T-helper 1 cell treated with Interleukin-12 subunit alpha and Interleukin-12 subunit beta and Interleukin-4 antibody, amounts not matched to agents 30 μg/mL and 1 μg/mL, for 36 hours (primary cell): ENCODE results near the gene RNF157.
A peak's percentile ranks its signal among the peaks of the same experiment; 100 is the strongest.

Experiments used
- H3K27ac Mint-ChIP-seq: one replicate; pipeline ENCODE4 v1.8.0; 2021; ENCODE audit warnings: mild to moderate bottlenecking, mixed read lengths
- H3K27me3 Mint-ChIP-seq: one replicate; pipeline ENCODE4 v1.8.0; 2021; ENCODE audit warnings: low read depth, mixed read lengths
- H3K36me3 Mint-ChIP-seq: one replicate; pipeline ENCODE4 v1.8.0; 2021; ENCODE audit warnings: low read depth, mixed read lengths
- H3K4me1 Mint-ChIP-seq: one replicate; pipeline ENCODE4 v1.8.0; 2021; ENCODE audit warnings: low read depth, mixed read lengths
- H3K4me3 Mint-ChIP-seq: one replicate; pipeline ENCODE4 v1.8.0; 2021; ENCODE audit warnings: mild to moderate bottlenecking, moderate library complexity, mixed read lengths
- H3K9me3 Mint-ChIP-seq: one replicate; pipeline ENCODE4 v1.8.0; 2021; ENCODE audit warnings: mixed read lengths

The RNF157 gene

DNA sequence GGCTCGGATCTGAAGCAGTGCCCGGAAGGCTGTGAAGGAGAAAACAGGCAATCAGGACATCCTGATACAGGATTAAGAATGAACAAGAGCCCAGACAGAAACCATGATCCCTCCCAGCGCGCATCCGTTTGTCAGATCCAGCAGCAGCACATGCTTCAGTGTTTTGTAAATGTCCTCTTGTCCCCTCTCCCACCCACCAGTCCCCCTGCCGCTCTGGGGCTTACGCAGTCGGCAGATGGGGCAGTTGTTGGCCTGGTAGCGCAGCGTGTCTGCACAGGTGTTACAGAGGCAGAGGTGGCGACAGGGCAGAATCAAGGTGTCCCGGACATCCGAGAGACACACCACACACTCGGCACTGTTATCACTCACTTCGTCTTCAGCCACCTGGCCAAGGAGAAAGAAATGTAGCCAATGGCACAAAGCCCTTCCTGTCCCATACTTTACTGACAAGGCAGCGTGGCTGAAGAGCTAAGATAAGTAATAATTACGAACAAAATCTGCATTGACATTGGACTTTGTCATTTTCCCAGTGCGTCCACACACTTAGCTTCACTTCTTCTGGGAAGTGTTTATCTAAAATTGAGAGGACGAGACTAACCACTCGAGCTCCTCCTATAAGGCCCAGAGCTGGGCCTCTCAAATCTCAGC lies 78.5 kb downstream of the RNF157 start:
- no peak overlapping the region for H3K27ac Mint-ChIP-seq
- H3K36me3 Mint-ChIP-seq: peaks cover 55% of the 10 kb centered on the region
- no peaks in the 10 kb centered on the region for H3K9me3 Mint-ChIP-seq
- no peaks in the 10 kb centered on the region for H3K27me3 Mint-ChIP-seq
- H3K4me3 Mint-ChIP-seq: no peak overlapping the region
- H3K4me1 Mint-ChIP-seq: peaks cover 6% of the 10 kb centered on the region

DNA sequence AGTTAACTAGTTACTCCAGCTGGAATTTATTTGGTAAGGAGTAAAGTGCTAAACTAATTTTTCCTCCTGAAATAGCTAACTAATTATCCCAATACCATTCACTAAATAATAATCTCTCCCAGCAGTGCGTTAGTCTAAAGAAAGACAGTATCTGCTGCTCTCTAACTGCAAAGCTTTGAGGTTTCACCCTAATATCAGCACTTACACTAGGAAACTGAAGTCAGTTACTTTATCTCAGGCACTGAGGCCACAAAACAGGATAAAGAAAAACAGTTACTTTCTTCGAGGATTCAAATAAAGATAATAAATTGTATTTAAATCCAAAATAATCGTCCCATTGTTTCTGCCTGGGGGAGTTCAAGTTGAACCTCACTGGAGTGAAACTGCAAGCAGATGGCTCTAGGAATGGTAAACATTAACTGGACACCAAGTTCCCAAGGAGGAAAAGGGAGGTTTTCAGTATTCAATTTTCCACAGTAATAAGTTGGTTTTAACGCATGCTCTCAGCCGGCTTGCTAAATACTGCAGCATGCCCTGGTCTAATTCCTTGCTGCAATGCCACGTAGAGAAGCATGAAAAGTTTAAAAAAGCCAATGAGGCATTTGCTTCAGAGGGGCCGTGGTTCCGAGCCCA lies 79.3 kb downstream of the RNF157 start:
- no peak overlapping the region for H3K27ac Mint-ChIP-seq
- H3K27me3 Mint-ChIP-seq: no peaks in the 10 kb centered on the region
- H3K4me1 Mint-ChIP-seq: peaks cover 3% of the 10 kb centered on the region
- H3K36me3 Mint-ChIP-seq: peaks cover 58% of the 10 kb centered on the region
- H3K9me3 Mint-ChIP-seq: no peaks in the 10 kb centered on the region
- no peak overlapping the region for H3K4me3 Mint-ChIP-seq

DNA sequence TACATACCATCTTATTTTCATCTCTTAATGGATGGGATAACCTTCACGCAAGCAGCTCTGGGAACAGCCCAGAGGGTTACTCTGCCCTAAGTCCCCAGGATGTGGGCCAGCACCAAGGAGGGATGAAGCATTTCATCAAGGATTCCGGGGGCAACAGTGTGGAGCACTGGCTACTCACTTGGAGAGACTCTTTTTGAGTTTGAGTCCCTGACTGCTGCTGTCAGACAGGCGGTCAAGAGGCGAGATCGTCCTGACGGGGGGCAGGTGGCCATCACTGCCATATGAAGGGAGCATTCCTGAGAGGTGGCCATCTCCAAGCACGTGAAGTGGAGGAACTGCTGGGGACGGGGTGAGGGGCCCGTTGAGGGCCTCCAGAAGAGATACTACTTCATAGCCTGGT lies 81.1 kb downstream of the RNF157 start:
- Mint-ChIP-seq H3K27ac (no peak overlapping the region), H3K9me3 (no peaks in the 10 kb centered on the region), H3K36me3 (peaks cover 56% of the 10 kb centered on the region), H3K27me3 (no peaks in the 10 kb centered on the region), H3K4me1 (peaks cover 3% of the 10 kb centered on the region), H3K4me3 (no peak overlapping the region)

- Mint-ChIP-seq H3K36me3 (peaks cover 56% of the 10 kb centered on the region), H3K27me3 (no peaks in the 10 kb centered on the region), H3K4me3 (no peak overlapping the region), H3K27ac (no peak overlapping the region), H3K4me1 (peaks cover 11% of the 10 kb centered on the region), H3K9me3 (no peaks in the 10 kb centered on the region)
Measured at GRCh38 chr17:76157759-76158158, 82.5 kb downstream of the RNF157 start.

DNA sequence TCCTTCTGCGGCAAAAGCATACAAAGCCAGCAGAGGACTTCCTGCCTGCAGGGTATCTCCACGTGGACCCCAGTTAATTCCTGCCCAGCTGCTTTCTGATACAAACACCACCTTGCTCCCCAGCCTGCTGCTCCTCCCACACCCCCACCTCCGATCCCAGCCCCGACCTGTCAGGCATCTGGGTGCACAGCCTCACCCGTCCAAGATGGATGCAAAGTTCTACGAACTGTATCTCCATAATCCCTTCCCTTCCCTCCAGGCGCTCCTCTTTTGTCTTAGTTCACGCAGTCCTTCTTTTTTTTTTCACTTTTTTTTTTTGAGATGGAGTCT lies 83.7 kb downstream of the RNF157 start:
- Mint-ChIP-seq H3K27ac (no peak overlapping the region), H3K27me3 (no peaks in the 10 kb centered on the region), H3K36me3 (peaks cover 63% of the 10 kb centered on the region), H3K9me3 (no peaks in the 10 kb centered on the region), H3K4me3 (no peak overlapping the region), H3K4me1 (peaks cover 21% of the 10 kb centered on the region)

DNA sequence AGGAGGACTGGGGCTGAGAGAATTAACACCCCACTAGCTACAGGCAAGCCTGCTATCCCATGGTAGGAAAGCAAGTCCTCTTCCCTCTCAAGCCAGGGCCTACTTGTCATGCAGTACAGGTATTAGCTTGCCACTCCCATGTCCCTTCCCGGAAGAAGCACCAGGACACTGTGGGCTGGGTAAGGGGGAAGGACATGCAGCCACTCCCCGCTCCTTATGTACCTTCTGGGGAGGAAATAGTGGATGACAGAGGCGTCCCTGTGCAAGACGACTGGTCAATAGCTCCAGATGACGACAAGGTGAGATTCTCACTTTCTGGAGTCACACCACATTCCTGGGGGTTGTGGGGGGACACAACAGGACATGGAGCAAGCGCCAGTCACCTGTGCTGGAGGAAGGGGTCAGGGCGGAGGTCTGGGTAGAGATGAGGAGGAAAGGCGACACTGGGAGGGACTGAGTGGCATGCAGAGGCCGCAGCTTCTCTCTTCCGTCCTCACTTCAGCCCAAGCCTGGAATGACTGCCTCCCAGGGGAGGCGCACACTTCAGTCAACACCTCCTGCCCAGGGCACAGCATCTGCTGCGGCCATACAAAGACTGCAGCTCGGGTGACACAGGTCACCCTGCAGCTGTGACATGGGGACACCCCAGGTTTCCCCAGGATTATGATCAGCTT lies 84.2 kb downstream of the RNF157 start:
- peak overlapping the region; percentile 14 for H3K27ac Mint-ChIP-seq
- H3K36me3 Mint-ChIP-seq: peaks cover 65% of the 10 kb centered on the region
- peaks cover 23% of the 10 kb centered on the region for H3K4me1 Mint-ChIP-seq
- no peak overlapping the region for H3K4me3 Mint-ChIP-seq
- H3K27me3 Mint-ChIP-seq: no peaks in the 10 kb centered on the region
- H3K9me3 Mint-ChIP-seq: no peaks in the 10 kb centered on the region

DNA sequence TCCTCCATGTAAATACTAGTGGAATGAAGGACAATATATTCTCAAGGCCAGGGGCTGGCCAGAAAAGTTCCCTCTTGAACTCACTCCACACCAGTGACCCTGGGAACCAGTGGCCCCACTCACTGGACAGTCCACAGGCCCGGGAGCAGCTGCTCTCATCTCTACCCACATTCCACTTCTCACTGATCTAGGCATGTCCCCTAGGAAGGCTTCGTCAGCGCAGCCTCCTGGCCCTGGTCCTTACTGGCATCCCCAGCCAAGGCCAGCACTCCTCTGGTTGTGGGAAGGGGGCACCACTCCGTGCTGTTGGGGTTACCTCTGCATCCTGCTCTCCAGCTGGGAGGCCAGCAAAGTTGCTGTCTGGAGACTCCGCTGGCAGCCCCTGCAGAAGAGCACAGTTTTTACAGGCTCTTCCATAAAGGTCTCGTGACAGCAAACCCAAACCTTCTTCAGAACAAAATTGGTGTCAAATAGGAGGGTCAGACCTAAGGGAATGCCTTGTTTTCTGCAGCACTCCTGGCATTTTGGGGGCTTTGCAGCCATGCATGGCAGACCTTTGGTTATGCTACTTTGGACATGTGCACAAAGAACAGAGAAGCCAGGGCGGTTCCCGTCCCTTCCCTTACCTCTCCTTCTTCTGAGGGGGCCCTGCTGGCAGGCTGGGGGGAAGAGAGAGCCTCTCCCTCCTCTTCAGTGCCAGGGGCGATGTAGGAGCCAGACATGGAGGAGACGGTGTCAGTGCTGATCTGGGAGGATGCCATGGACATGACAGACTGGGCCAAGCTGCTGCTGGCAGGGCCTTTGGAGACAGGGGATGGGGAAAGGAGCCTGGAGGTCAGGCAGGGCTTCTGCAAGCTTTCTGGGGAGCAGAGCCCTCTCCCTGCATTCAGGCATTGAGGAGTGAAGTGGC lies 85.1 kb downstream of the RNF157 start:
- Mint-ChIP-seq H3K27ac (no peak overlapping the region), H3K4me1 (peaks cover 23% of the 10 kb centered on the region), H3K9me3 (no peaks in the 10 kb centered on the region), H3K4me3 (no peak overlapping the region), H3K36me3 (peaks cover 65% of the 10 kb centered on the region), H3K27me3 (no peaks in the 10 kb centered on the region)

GRCh38 chr17:76154292-76154691 lies 86.0 kb downstream of the RNF157 start:
- Mint-ChIP-seq H3K4me3 (no peak overlapping the region), H3K4me1 (peaks cover 23% of the 10 kb centered on the region), H3K27me3 (no peaks in the 10 kb centered on the region), H3K9me3 (no peaks in the 10 kb centered on the region), H3K27ac (peak overlapping the region; percentile 4), H3K36me3 (peaks cover 64% of the 10 kb centered on the region)

- no peaks in the 10 kb centered on the region for H3K9me3 Mint-ChIP-seq
- peak overlapping the region; percentile 4 for H3K27ac Mint-ChIP-seq
- no peak overlapping the region for H3K4me3 Mint-ChIP-seq
- H3K4me1 Mint-ChIP-seq: peaks cover 24% of the 10 kb centered on the region
- H3K27me3 Mint-ChIP-seq: no peaks in the 10 kb centered on the region
- peaks cover 65% of the 10 kb centered on the region for H3K36me3 Mint-ChIP-seq
Measured at GRCh38 chr17:76153640-76154039, 86.7 kb downstream of the RNF157 start.

GRCh38 chr17:76153202-76153601 lies 87.1 kb downstream of the RNF157 start:
- H3K9me3 Mint-ChIP-seq: no peaks in the 10 kb centered on the region
- H3K4me3 Mint-ChIP-seq: no peak overlapping the region
- H3K27me3 Mint-ChIP-seq: no peaks in the 10 kb centered on the region
- H3K27ac Mint-ChIP-seq: no peak overlapping the region
- peaks cover 62% of the 10 kb centered on the region for H3K36me3 Mint-ChIP-seq
- peaks cover 24% of the 10 kb centered on the region for H3K4me1 Mint-ChIP-seq

DNA sequence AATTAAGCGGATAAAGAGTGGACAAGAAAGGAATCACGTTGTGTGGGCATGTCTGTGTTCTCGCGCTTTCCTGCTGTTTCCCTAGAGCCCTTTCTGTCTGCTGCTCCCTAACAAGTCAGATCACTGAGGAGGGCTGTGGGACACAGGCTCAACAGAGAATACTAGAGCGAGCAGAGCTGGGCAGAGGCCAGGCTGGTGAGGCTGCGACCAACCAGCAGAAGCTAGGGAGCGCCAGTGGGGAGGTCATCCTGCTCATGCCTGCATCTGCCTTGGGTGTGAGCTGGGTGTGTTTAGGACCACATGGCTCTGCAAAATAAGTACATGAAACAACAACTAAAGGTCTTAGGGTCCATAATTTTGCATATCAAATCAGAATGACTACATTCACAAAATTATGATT lies 87.7 kb downstream of the RNF157 start:
- Mint-ChIP-seq H3K9me3 (no peaks in the 10 kb centered on the region), H3K4me3 (no peak overlapping the region), H3K36me3 (peaks cover 56% of the 10 kb centered on the region), H3K4me1 (peaks cover 24% of the 10 kb centered on the region), H3K27me3 (no peaks in the 10 kb centered on the region), H3K27ac (peak overlapping the region; percentile 69)

- peaks cover 56% of the 10 kb centered on the region for H3K36me3 Mint-ChIP-seq
- H3K4me1 Mint-ChIP-seq: peaks cover 24% of the 10 kb centered on the region
- H3K9me3 Mint-ChIP-seq: no peaks in the 10 kb centered on the region
- peak overlapping the region; percentile 69 for H3K27ac Mint-ChIP-seq
- H3K4me3 Mint-ChIP-seq: no peak overlapping the region
- no peaks in the 10 kb centered on the region for H3K27me3 Mint-ChIP-seq
Measured at GRCh38 chr17:76151896-76152454, 88.3 kb downstream of the RNF157 start.

GRCh38 chr17:76150712-76151622 lies 89.3 kb downstream of the RNF157 start:
- H3K9me3 Mint-ChIP-seq: no peaks in the 10 kb centered on the region
- peaks cover 51% of the 10 kb centered on the region for H3K36me3 Mint-ChIP-seq
- H3K27me3 Mint-ChIP-seq: no peaks in the 10 kb centered on the region
- H3K27ac Mint-ChIP-seq: no peak overlapping the region
- H3K4me3 Mint-ChIP-seq: no peak overlapping the region
- H3K4me1 Mint-ChIP-seq: peaks cover 27% of the 10 kb centered on the region
